OCI-LY7 (cell line): ENCODE measurements around the gene SPG11.

Source experiments
- CTCF ChIP-seq: fragments of 200-600 bp; sonication (generic); conservative IDR thresholded peaks from 2 replicates; pipeline ENCODE4 v1.5.1; 2014; ENCODE audit warnings: mild to moderate bottlenecking, antibody characterized with exemption, low read length, moderate library complexity, mixed read lengths
- EZH2phosphoT487 ChIP-seq: fragments of 200-600 bp; sonication (generic); IDR thresholded peaks from 2 replicates; pipeline ENCODE4 v1.6.1; 2018; ENCODE audit warnings: low read depth, borderline replicate concordance, mild to moderate bottlenecking, mixed run types, antibody characterized with exemption, low read length, moderate library complexity, mixed read lengths

- TF ChIP-seq CTCF: no peak
- TF ChIP-seq EZH2phosphoT487: no peak
These were observed 31.0 kb upstream of the SPG11 start for GRCh38 chr15:44694416-44694815.
